HCT116 (cell line): ENCODE measurements around the gene ALOXE3. TPM values are rescaled to one million over a fixed set of nuclear protein-coding genes. Genes with fewer than 3 reads are reported as not detected.
A peak's percentile ranks its signal among the peaks of the same experiment; 100 is the strongest.

ENCODE experiments used
- ATAC-seq: fragments of 200-7000 bp; cut with Tn5 transposase; 2 replicates; pipeline ENCODE4 v1.9.1; 2020; ENCODE audit warnings: mild to moderate bottlenecking, moderate library complexity
- BruUV-seq: library from RNA; stranded (reverse); fragments of 400-500 nt; replicated peaks from 2 replicates; lab custom pipeline; 2021; lab: Mats Ljungman, UMichigan
- CTCF ChIA-PET: fragments of 300-600 bp; sonication (Branson Sonifier 250); formaldehyde crosslinking; loops from one replicate; lab custom pipeline; 2021; ENCODE audit warnings: antibody characterized with exemption; lab: Charles Lee
- POLR2A ChIA-PET: fragments of 300-600, 350-600 bp; sonication (Branson Sonifier 250); formaldehyde crosslinking; loops from one replicate; lab custom pipeline; 2021; ENCODE audit warnings: antibody characterized with exemption; lab: Charles Lee
- RAD21 ChIA-PET, 2 experiments: fragments of 300-600 bp; sonication (Branson Sonifier 250); formaldehyde crosslinking; loops; one replicate each; lab custom pipeline; 2023; ENCODE audit warnings: low total read pairs in 2 of 2; ENCODE audit not compliant: uncharacterized antibody in 2 of 2, unreplicated experiment in 2 of 2, low non-redundant PET in 1 of 2; lab: Charles Lee
- DNase-seq: peaks from one replicate; pipeline ENCODE4 v3.0.0-alpha.2; 2010; ENCODE audit warnings: low read depth, low spot score
- H2AFZ ChIP-seq: fragments of 200-600 bp; shearing (Covaris generic), sonication (generic); 2 replicates; pipeline ENCODE4 v1.6.1; 2017; ENCODE audit warnings: low read depth, mixed run types, mixed read lengths, antibody characterized with exemption, low read length; ENCODE audit not compliant: poor library complexity, severe bottlenecking
- H3K27ac ChIP-seq: 2 replicates; pipeline ENCODE4 v1.5.1; 2012; ENCODE audit warnings: low read depth, low read length
- H3K27me3 ChIP-seq: fragments of 200-600 bp; sonication (generic); 2 replicates; pipeline ENCODE4 v1.6.1; 2016; ENCODE audit warnings: mixed run types, low read length, mixed read lengths; ENCODE audit not compliant: insufficient read depth
- H3K36me3 ChIP-seq, 2 experiments: fragments of 200-500 bp in 1 of 2; fragments of 200-600 bp in 1 of 2; sonication (Bioruptor generic) in 1 of 2; sonication (generic) in 1 of 2; 2 replicates each; pipeline versions ENCODE4 v1.5.1 to v1.6.1; 2014 to 2016; ENCODE audit warnings: low read length in 2 of 2, inconsistent platforms in 1 of 2, mixed read lengths in 1 of 2, mixed run types in 1 of 2; ENCODE audit not compliant: insufficient read depth in 2 of 2, control insufficient read depth in 1 of 2
- H3K4me1 ChIP-seq, 2 experiments: fragments of 200-600 bp in 1 of 2; sonication (generic) in 1 of 2; 2 replicates each; pipeline versions ENCODE4 v1.5.1 to v1.6.1; 2012 to 2017; ENCODE audit warnings: low read length in 2 of 2, inconsistent platforms in 1 of 2, mild to moderate bottlenecking in 1 of 2, mixed read lengths in 1 of 2, mixed run types in 1 of 2, moderate library complexity in 1 of 2; ENCODE audit not compliant: insufficient read depth in 2 of 2, control insufficient read depth in 1 of 2
- H3K4me2 ChIP-seq: fragments of 200-600 bp; sonication (generic); 2 replicates; pipeline ENCODE4 v1.6.1; 2017; ENCODE audit warnings: mixed run types, low read length, mixed read lengths
- H3K4me3 ChIP-seq, 2 experiments: fragments of 200-600 bp in 1 of 2; sonication (generic) in 1 of 2; replicated peaks in 1 of 2; 2 replicates each; pipeline ENCODE4 v1.5.1; 2011 to 2016; ENCODE audit warnings: low read length in 2 of 2, control low read depth in 1 of 2, low read depth in 1 of 2, mild to moderate bottlenecking in 1 of 2, mixed read lengths in 1 of 2, mixed run types in 1 of 2
- H3K79me2 ChIP-seq: fragments of 200-600 bp; sonication (generic); 2 replicates; pipeline ENCODE4 v1.6.1; 2017; ENCODE audit warnings: mild to moderate bottlenecking, mixed run types, low read length, moderate library complexity, mixed read lengths; ENCODE audit not compliant: insufficient read depth
- H3K9ac ChIP-seq: fragments of 200-600 bp; sonication (generic); 2 replicates; pipeline ENCODE4 v1.6.1; 2016; ENCODE audit warnings: low read length, mixed read lengths
- H3K9me2 ChIP-seq: fragments of 200-600 bp; sonication (generic), shearing (Covaris generic); 2 replicates; pipeline ENCODE4 v1.6.1; 2017; ENCODE audit warnings: mixed run types, mild to moderate bottlenecking, moderate library complexity; ENCODE audit not compliant: insufficient read depth
- H3K9me3 ChIP-seq, 2 experiments: fragments of 200-500 bp in 1 of 2; fragments of 200-600 bp in 1 of 2; sonication (Bioruptor generic) in 1 of 2; sonication (generic) in 1 of 2; 2 replicates each; pipeline ENCODE4 v1.6.1; 2014 to 2017; ENCODE audit warnings: low read length in 2 of 2, mixed read lengths in 2 of 2, inconsistent platforms in 1 of 2, low read depth in 1 of 2, mild to moderate bottlenecking in 1 of 2, mixed run types in 1 of 2, moderate library complexity in 1 of 2; ENCODE audit not compliant: control insufficient read depth in 1 of 2, insufficient read depth in 1 of 2
- H4K20me1 ChIP-seq: fragments of 200-600 bp; sonication (generic), shearing (Covaris generic); 2 replicates; pipeline ENCODE4 v1.6.1; 2017; ENCODE audit warnings: mixed run types, mild to moderate bottlenecking, moderate library complexity; ENCODE audit not compliant: insufficient read depth
- EGR1 ChIP-seq: IDR thresholded peaks from 2 replicates; pipeline ENCODE4 v1.6.1; 2012; ENCODE audit warnings: low read depth
- EZH2phosphoT487 ChIP-seq: fragments of 200-600 bp; IDR thresholded peaks from 2 replicates; pipeline ENCODE4 v1.6.1; 2018; ENCODE audit warnings: antibody characterized with exemption, borderline replicate concordance
- JUND ChIP-seq: IDR thresholded peaks from 2 replicates; pipeline ENCODE4 v1.6.1; 2012
- MAX ChIP-seq: IDR thresholded peaks from 2 replicates; pipeline ENCODE4 v1.6.1; 2012
- REST ChIP-seq: IDR thresholded peaks from 2 replicates; pipeline ENCODE4 v1.6.1; 2012; ENCODE audit warnings: low read depth
- ZBTB33 ChIP-seq: IDR thresholded peaks from 2 replicates; pipeline ENCODE4 v1.6.1; 2011; ENCODE audit warnings: mild to moderate bottlenecking, low read length, moderate library complexity; ENCODE audit not compliant: insufficient replicate concordance; ENCODE audit errors: extremely low read depth
- intact Hi-C: fragments of 100-400 bp; cut with micrococcal nuclease; formaldehyde crosslinking; loops from 2 replicates; pipeline ENCODE4 v1.10.0; 2022
- total RNA-seq: library from RNA; stranded (reverse); gene quantifications from one replicate; pipeline ENCODE4 v1.2.1, GENCODE V29; 2021; ENCODE audit not compliant: unreplicated experiment

ALOXE3 gene
- total RNA-seq, 1 experiment from 2014 or later, result 3.5 TPM

GRCh38 chr17:8159459-8160223, 41.3 kb upstream of the ALOXE3 start:
- H2AFZ ChIP-seq, result no peak overlapping the region
- peak overlapping the region; percentile 12 for H3K27ac ChIP-seq
- H3K79me2 ChIP-seq, result peaks cover 48% of the 10 kb centered on the region
- peaks cover 48 to 86% of the 10 kb centered on the region in 2 experiments for H3K4me1 ChIP-seq
- H3K4me2 ChIP-seq, result no peak overlapping the region
- H4K20me1 ChIP-seq, result no peaks in the 10 kb centered on the region
- CTCF ChIA-PET, result no interaction called here
- POLR2A ChIA-PET, result interaction anchor here (9.4 kb wide), 1 partner anchor 13 kb away, joined by 95 read pairs; no protein-coding TSS in a partner anchor
- DNase-seq (no peak), ATAC-seq (no peak)
- intact Hi-C loops, result no loop called here
- BruUV-seq, result no TSS peak
- H3K36me3 ChIP-seq, result peaks cover 4 to 13% of the 10 kb centered on the region in 2 experiments; a peak in 3 of 4 replicates
- RAD21 ChIA-PET, result interaction anchor here in 1 of 2 experiments (0.7 kb wide), 1 partner anchor 276 kb away, joined by 5 read pairs; no protein-coding TSS in a partner anchor
- H3K4me3 ChIP-seq, result no peak overlapping the region
- no peaks in the 10 kb centered on the region for H3K9me2 ChIP-seq
- TF ChIP-seq REST (no peak), MAX (no peak), EGR1 (no peak), EZH2phosphoT487 (no peak), JUND (no peak), ZBTB33 (no peak)
- H3K9ac ChIP-seq, result peak overlapping the region; percentile 4; the same call in 1 of the 2 replicates
- no peaks in the 10 kb centered on the region for H3K27me3 ChIP-seq
- H3K9me3 ChIP-seq, result no peaks in the 10 kb centered on the region
